Measurements from ENCODE around the gene PSME2. TPM values are rescaled to one million over a fixed set of nuclear protein-coding genes. Genes with fewer than 3 reads are reported as not detected.

Gene PSME2
- total RNA-seq, 1 experiment from 2014 or later: 126 TPM

DNA sequence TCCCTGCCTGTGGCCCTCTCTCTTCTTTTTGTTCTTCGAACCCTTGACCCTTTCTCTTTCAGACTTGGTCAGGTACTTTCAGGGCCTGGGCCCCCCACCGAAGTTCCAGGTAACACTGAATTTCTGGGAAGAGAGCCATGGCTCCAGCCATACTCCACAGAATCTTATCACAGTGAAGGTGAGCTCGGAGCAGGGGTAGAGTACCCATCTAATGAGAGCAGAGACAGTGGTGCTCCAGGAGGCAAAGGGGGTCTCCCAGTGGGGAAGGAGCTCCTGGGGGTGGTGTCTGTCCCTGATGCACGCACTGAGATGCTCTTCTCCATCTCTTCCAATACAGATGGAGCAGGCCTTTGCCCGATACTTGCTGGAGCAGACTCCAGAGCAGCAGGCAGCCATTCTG lies 19.4 kb upstream of the PSME2 start:
- H3K79me2 ChIP-seq (ENCODE audit: insufficient read depth, low read length): no peaks in the 10 kb centered on the region
- H3K4me1 ChIP-seq (ENCODE audit: insufficient read depth, low read length): no peaks in the 10 kb centered on the region
- no peak overlapping the region for H3T11ph ChIP-seq (ENCODE audit: low read length)
- no peak overlapping the region for H3K14ac ChIP-seq (ENCODE audit: insufficient read depth, low read length)
- H2BK120ac ChIP-seq (ENCODE audit: low read depth, low read length, poor library complexity, severe bottlenecking): no peak overlapping the region
- H3K79me1 ChIP-seq (ENCODE audit: insufficient read depth, low read depth, low read length, poor library complexity, severe bottlenecking): no peaks in the 10 kb centered on the region
- H3K4ac ChIP-seq (ENCODE audit: low read depth, low read length): no peak overlapping the region
- Mint-ChIP-seq H3K27me3 (ENCODE audit: low read depth) (no peaks in the 10 kb centered on the region; the same call in 1 of the 2 replicates), H3K36me3 (ENCODE audit: insufficient read depth in 1 of 3, low read depth in 3 of 3) (peaks cover 7 to 42% (median 26%) of the 10 kb centered on the region in 3 experiments), H3K4me3 (no peak overlapping the region), H3K9me3 (no peaks in the 10 kb centered on the region), H3K4me1 (peaks cover 10 to 12% of the 10 kb centered on the region in 2 experiments), H3K27ac (no peak overlapping the region; a peak in 1 of 7 replicates)
- H3K27ac ChIP-seq (ENCODE audit: insufficient read length, low read depth, low read length): no peak overlapping the region
- no peaks in the 10 kb centered on the region for H4K20me1 ChIP-seq (ENCODE audit: control insufficient read depth, insufficient read depth, insufficient read length)
- H3K27me3 ChIP-seq (ENCODE audit: insufficient read depth, low read length): no peaks in the 10 kb centered on the region
- no peak overlapping the region for H2BK20ac ChIP-seq (ENCODE audit: low read depth, low read length, poor library complexity, severe bottlenecking)
- no peak overlapping the region for H2AFZ ChIP-seq (ENCODE audit: low read length)
- H4K91ac ChIP-seq (ENCODE audit: insufficient read length, low read depth, low read length): no peak overlapping the region
- H3K18ac ChIP-seq (ENCODE audit: insufficient read length, low read depth, low read length): no peak overlapping the region
- H4K5ac ChIP-seq (ENCODE audit: insufficient read length, low read depth, low read length): no peak overlapping the region
- H2BK15ac ChIP-seq (ENCODE audit: low read depth, low read length): no peak overlapping the region
- no peak overlapping the region for H3K23ac ChIP-seq (ENCODE audit: insufficient read length, low read depth, low read length)
- DNase-seq: no peak
- no peaks in the 10 kb centered on the region for H3K9me3 ChIP-seq (ENCODE audit: control insufficient read depth, low read depth, low read length)
- H3K23me2 ChIP-seq (ENCODE audit: insufficient read length, low read depth, low read length, poor library complexity, severe bottlenecking): no peaks in the 10 kb centered on the region
- no peak overlapping the region for H3K56ac ChIP-seq (ENCODE audit: insufficient read length, low read depth, low read length)
- no CpG with 5 or more reads among the region's 5 CpGs for WGBS (ENCODE audit: extremely low coverage, insufficient read length, low lambda C conversion rate)
- no peak overlapping the region for H4K8ac ChIP-seq (replicated peaks; ENCODE audit: insufficient read length, low read depth, low read length)
- H2BK12ac ChIP-seq (ENCODE audit: insufficient read length, low read depth, low read length): no peak overlapping the region
- no peak overlapping the region for H2BK5ac ChIP-seq (ENCODE audit: insufficient read length, low read length)
- no peak overlapping the region for H3K9ac ChIP-seq (ENCODE audit: extremely low read depth, insufficient read length, low read length)
- TF ChIP-seq, protein P1, sequence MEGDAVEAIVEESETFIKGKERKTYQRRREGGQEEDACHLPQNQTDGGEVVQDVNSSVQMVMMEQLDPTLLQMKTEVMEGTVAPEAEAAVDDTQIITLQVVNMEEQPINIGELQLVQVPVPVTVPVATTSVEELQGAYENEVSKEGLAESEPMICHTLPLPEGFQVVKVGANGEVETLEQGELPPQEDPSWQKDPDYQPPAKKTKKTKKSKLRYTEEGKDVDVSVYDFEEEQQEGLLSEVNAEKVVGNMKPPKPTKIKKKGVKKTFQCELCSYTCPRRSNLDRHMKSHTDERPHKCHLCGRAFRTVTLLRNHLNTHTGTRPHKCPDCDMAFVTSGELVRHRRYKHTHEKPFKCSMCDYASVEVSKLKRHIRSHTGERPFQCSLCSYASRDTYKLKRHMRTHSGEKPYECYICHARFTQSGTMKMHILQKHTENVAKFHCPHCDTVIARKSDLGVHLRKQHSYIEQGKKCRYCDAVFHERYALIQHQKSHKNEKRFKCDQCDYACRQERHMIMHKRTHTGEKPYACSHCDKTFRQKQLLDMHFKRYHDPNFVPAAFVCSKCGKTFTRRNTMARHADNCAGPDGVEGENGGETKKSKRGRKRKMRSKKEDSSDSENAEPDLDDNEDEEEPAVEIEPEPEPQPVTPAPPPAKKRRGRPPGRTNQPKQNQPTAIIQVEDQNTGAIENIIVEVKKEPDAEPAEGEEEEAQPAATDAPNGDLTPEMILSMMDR (conservative IDR thresholded peaks at IDR 0.05): no peak
- no peak overlapping the region for H2AK5ac ChIP-seq (ENCODE audit: insufficient read length, low read length)
- H3K4me2 ChIP-seq (ENCODE audit: insufficient read depth, insufficient read length, low read length): no peak overlapping the region
